Hepatocyte (in vitro differentiated cells): ENCODE data around the gene MRPL20.

ENCODE experiments used
- CTCF ChIP-seq: fragments of 200-600 bp; sonication (generic); IDR thresholded peaks from 2 replicates; pipeline ENCODE4 v1.5.1; 2016; ENCODE audit warnings: antibody characterized with exemption, mild to moderate bottlenecking; ENCODE audit not compliant: poor library complexity
- EZH2 ChIP-seq: fragments of 200-600 bp; sonication (generic); IDR thresholded peaks from 2 replicates; pipeline ENCODE4 v1.6.1; 2016; ENCODE audit warnings: antibody characterized with exemption, mild to moderate bottlenecking, borderline replicate concordance

- TF ChIP-seq CTCF (peak; percentile 33), EZH2 (no peak)
Observed at GRCh38 chr1:1399187-1399871, 7.8 kb downstream of the MRPL20 start, which contains the start of gene CCNL2.
